HG03064 (cell line): Measurements from ENCODE around the gene DNMT1.
"Not testable (repeated sequence)": the region's sequence is repeated elsewhere in the genome, so short reads cannot be mapped to it uniquely, and the experiment has no call there.

Experiments used
- ATAC-seq: cut with Tn5 transposase; IDR thresholded peaks from one replicate; pipeline ENCODE4 v1.9.1; 2021; ENCODE audit warnings: low read depth; ENCODE audit not compliant: unreplicated experiment

The DNMT1 gene

GRCh38 chr19:10222201-10222890 is 27.6 kb upstream of the DNMT1 start:
- no peak for ATAC-seq

- no peak for ATAC-seq
Measured at GRCh38 chr19:10220695-10221094, 25.9 kb upstream of the DNMT1 start.

- no peak for ATAC-seq
Measured at GRCh38 chr19:10219678-10220077, 24.9 kb upstream of the DNMT1 start.

GRCh38 chr19:10217085-10217484 is 22.3 kb upstream of the DNMT1 start:
- ATAC-seq, result no peak

- no peak for ATAC-seq
Measured at GRCh38 chr19:10214784-10215183, 20.0 kb upstream of the DNMT1 start.

- ATAC-seq, result no peak
Measured at GRCh38 chr19:10211691-10212090, 16.9 kb upstream of the DNMT1 start.

- ATAC-seq, result no peak
Measured at GRCh38 chr19:10211061-10211460, 16.3 kb upstream of the DNMT1 start.

GRCh38 chr19:10209315-10209714 is 14.6 kb upstream of the DNMT1 start:
- no peak for ATAC-seq

GRCh38 chr19:10207026-10207425 is 12.3 kb upstream of the DNMT1 start:
- ATAC-seq, result no peak

GRCh38 chr19:10206226-10206885 is 11.6 kb upstream of the DNMT1 start:
- ATAC-seq, result no peak

- no peak for ATAC-seq
Measured at GRCh38 chr19:10205636-10206035, 10.9 kb upstream of the DNMT1 start.

- no peak for ATAC-seq
Measured at GRCh38 chr19:10203686-10204085, 8.9 kb upstream of the DNMT1 start.

- no peak for ATAC-seq
Measured at GRCh38 chr19:10201176-10201575, 6.4 kb upstream of the DNMT1 start.

- ATAC-seq, result not testable (repeated sequence)
Measured at GRCh38 chr19:10200101-10200500, 5.3 kb upstream of the DNMT1 start.

- not testable (repeated sequence) for ATAC-seq
Measured at GRCh38 chr19:10198889-10199644, 4.3 kb upstream of the DNMT1 start.

GRCh38 chr19:10195199-10195519 is 406 bp upstream of the DNMT1 start:
- ATAC-seq, result peak; percentile 8

GRCh38 chr19:10193790-10194499 is 808 bp downstream of the DNMT1 start:
- no peak for ATAC-seq

GRCh38 chr19:10192922-10193321 is 1.8 kb downstream of the DNMT1 start:
- ATAC-seq, result no peak

- ATAC-seq, result no peak
Measured at GRCh38 chr19:10191347-10191746, 3.4 kb downstream of the DNMT1 start.

- no peak for ATAC-seq
Measured at GRCh38 chr19:10190026-10190425, 4.7 kb downstream of the DNMT1 start.

GRCh38 chr19:10189616-10190015 is 5.1 kb downstream of the DNMT1 start:
- no peak for ATAC-seq
